PC-3 (cell line): Measurements from ENCODE around the gene PADI2.

Experiments
- EZH2 ChIP-seq: fragments of 300-600 bp; sonication (generic); IDR thresholded peaks from one replicate; pipeline ENCODE4 v1.6.1; 2017; ENCODE audit warnings: antibody characterized with exemption, mild to moderate bottlenecking, low read length; ENCODE audit not compliant: unreplicated experiment
- EZH2phosphoT487 ChIP-seq: fragments of 300-600 bp; sonication (generic); IDR thresholded peaks from 2 replicates; pipeline ENCODE4 v1.6.1; 2018; ENCODE audit warnings: mild to moderate bottlenecking, antibody characterized with exemption, low read length, borderline replicate concordance
- TF ChIP-seq, protein P1 (sequence below): fragments of 300-600 bp; sonication (generic); conservative IDR thresholded peaks from 2 replicates; pipeline ENCODE4 v1.5.1; 2017; ENCODE audit warnings: antibody characterized with exemption, low read depth, mild to moderate bottlenecking, low read length

DNA sequence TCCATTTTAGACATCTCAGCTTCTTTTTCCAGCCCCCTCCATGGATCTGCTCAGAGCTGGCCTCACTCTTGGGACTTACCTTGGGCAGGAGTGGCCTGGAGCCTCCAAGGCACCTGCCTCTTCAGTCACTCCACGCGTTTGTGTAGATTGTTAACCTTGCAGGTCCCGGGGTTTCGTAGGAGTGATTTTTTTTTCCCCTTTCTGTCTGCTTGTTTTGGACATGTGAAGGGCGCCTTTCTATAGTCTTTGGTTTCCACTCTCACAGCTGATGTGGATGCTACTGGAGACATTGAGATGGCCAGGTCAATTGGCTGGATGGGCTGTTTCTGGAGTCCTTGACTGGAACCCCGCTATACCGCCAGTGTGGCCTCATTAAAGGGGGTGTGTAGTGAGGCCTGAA lies 63.5 kb downstream of the PADI2 start:
- TF ChIP-seq, protein P1, sequence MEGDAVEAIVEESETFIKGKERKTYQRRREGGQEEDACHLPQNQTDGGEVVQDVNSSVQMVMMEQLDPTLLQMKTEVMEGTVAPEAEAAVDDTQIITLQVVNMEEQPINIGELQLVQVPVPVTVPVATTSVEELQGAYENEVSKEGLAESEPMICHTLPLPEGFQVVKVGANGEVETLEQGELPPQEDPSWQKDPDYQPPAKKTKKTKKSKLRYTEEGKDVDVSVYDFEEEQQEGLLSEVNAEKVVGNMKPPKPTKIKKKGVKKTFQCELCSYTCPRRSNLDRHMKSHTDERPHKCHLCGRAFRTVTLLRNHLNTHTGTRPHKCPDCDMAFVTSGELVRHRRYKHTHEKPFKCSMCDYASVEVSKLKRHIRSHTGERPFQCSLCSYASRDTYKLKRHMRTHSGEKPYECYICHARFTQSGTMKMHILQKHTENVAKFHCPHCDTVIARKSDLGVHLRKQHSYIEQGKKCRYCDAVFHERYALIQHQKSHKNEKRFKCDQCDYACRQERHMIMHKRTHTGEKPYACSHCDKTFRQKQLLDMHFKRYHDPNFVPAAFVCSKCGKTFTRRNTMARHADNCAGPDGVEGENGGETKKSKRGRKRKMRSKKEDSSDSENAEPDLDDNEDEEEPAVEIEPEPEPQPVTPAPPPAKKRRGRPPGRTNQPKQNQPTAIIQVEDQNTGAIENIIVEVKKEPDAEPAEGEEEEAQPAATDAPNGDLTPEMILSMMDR: no peak
- TF ChIP-seq EZH2 (no peak), EZH2phosphoT487 (no peak)
